Ramos (cell line): ENCODE measurements around the gene SBF2.
"Not testable (repeated sequence)": the region's sequence is repeated elsewhere in the genome, so short reads cannot be mapped to it uniquely, and the experiment has no call there.

ENCODE experiments used
- in situ Hi-C: fragments of 300-500 bp; cut with MboI; formaldehyde crosslinking; loops from one replicate; pipeline ENCODE4 v1.14.3; 2022; ENCODE audit warnings: low sequenced_read_pairs; ENCODE audit not compliant: unreplicated experiment

Gene SBF2

DNA sequence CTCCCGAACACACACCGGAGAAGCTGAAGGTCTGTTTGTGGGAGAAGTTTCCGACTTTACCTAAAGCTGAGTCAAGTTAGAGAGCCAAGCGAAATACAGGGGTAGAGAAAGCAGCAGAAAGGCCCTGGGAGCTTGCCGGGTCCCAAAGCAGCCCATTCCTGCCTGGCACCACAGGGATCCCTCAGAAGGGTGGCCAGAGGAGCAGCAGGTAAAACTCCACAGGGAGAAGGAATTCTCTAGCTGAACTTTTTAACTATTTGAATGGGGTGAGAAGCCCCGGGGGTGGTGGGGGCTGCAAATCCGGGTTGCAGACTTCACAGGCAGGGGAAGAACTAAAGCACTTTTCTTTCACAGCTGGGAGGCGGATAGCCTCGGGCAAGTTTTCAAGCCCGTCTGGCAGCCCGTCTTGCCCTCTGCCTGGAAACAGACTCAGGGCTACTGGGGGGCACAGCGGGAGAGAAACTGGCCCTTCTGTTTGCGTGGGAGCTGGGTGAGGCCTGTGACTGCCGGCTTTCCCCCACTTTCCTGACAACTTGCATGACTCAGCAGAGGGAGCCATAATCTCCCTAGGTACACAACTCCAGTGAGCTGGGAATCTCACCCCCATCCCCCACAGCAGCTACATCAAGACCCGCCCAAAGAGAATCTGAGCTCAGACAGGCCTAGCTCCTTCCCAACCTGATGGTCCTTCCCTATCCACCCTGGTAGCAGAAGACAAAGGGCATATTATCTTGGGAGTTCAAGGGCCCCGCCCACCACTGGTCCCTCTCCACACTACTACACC lies 311.0 kb downstream of the SBF2 start:
- in situ Hi-C loops, result no loop called here

DNA sequence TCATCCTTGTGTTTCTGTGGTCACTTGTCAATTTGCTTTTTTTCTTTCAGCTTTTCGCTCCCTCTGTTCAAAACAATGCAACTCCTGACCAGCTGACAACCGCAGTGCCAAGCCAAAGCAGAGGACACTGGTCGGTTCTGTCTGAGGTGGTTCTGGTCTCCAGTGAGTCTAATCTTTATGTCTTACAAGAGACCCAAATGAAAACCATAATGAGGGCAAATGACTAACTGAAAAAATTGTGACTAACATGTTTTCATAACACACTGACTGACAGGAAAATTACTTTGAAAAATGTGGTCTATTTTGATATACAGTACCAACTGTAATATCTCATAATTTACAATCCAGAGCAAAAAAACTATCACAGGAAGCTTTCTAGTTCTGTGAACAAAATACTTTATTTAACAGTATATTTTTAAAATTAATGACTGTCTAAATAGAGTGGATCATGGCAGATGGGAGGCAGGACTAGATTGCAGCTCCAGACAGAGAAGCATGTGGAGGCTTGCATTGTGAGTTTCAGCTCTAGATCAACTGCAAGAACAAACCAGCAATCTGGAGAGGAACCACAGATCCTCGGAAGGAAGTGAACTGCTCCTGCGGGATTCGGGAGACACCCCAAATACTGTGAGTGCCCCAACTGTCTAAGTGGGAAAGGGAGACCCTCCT lies 311.8 kb downstream of the SBF2 start:
- in situ Hi-C loops, result no loop called here

DNA sequence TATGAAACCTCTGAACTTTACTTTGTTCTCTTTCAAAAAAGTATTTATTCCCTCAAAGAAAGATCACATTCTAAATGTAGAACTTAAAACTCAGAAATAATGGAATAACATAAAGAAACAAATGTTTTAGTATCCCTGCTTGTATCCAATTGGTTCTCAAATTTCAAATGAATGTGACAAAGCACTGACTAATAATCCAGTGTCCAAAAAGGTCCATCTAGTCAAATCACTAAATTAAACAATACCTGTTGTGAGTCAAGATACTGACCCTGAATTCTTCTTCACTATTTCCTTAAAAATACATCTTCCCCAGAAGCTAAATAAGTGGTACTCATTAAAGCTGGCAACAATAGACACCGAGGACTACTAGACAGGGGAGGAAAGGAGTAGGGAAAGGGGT lies 313.1 kb downstream of the SBF2 start:
- in situ Hi-C loops, result no loop called here

DNA sequence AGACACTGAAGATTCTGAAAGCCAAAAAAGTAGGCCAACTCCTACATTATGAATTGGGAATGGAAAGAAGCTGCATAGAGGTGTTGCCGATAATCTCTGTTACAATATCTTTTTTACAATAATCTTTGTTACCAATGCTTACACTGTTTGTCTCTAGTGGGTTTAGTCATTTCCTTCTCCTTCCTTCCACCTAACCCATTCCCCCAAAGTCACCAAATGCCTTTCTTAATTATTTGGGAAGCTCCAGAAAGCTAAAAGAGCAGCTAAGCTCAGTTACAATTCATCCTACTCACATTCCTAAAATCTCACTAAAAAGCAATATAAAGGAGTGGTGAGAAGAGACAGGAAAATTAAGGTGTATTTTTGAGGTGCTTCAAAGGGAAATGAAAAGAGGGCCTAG lies 316.5 kb downstream of the SBF2 start:
- in situ Hi-C loops, result no loop called here

DNA sequence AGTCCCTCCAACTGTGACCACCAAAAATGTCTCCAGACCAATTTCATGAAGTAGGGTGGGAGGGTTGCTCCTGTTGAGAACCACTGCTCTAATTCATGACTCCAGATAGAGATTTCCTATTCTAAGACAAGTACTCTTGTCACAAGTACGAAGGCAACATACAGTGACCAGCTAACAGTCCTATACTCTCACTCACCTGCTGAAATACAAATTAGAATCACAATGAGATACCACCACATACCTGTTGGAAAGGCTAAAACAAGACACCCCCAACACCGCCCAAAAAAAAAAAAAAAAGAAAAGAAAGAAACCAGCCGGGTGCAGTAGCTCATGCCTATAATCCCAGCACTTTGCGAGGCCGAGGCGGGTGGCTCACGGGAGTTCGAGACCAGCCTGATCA lies 319.6 kb downstream of the SBF2 start:
- in situ Hi-C loops, result loop anchor here (25.0 kb wide), 1 partner anchor 462 kb away; no protein-coding TSS in a partner anchor

DNA sequence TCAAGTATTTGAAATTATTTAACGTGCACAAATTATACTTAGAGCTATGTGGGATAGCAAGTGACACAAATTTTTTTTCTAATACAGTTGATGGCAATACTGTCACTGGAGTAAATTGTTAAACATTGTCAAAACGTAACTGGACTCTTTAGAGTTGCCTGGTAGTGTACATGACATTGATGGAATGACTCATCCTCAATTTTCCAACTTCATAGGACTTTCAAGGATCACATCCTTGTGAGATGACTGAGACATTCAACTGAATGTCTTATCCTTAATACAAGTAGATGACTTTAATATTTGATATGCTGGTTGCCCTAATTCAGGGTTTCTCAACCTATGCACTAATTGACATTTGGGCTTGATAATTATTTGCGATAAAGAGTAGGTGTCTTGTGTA lies 320.1 kb downstream of the SBF2 start:
- in situ Hi-C loops, result loop anchor here (25.0 kb wide), 1 partner anchor 462 kb away; no protein-coding TSS in a partner anchor

DNA sequence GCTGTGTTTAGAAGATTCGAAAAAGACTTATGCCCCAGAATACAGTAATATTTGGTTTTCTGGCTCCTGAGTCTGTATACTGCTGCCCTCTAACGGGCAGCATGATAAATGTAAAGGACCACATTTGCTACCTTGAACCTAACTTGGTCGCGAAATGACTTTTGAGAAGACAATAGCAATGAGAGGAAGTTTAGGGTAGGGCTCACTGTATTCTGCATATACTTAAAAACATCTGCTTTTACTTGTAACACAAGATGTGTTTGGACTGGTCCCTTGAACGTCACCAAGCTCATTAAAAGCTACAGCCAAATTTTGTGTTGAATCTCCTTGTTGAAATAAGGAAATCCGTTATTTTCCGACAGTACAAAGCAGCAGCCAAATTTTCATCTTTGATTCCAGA lies 321.0 kb downstream of the SBF2 start:
- in situ Hi-C loops, result loop anchor here (25.0 kb wide), 1 partner anchor 461 kb away; no protein-coding TSS in a partner anchor

DNA sequence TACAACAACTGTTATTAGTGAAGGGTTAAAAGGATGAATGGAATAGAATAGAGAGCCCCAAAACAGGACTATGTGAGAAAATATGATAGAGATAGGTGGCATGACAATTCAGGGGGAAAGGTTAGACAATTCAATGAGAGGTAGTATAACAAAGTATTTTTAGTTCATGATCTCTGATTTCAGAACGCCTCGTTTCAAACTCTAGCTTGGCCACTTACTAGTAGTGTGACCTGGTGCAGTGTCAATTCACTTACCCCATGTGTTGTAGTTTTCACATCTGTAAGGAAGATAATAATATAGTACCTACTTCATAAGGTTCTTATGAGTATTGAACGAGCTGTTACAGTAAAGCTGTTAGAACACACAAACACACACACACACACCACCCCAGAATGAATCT lies 322.1 kb downstream of the SBF2 start:
- in situ Hi-C loops, result loop anchor here (25.0 kb wide), 1 partner anchor 460 kb away; no protein-coding TSS in a partner anchor

DNA sequence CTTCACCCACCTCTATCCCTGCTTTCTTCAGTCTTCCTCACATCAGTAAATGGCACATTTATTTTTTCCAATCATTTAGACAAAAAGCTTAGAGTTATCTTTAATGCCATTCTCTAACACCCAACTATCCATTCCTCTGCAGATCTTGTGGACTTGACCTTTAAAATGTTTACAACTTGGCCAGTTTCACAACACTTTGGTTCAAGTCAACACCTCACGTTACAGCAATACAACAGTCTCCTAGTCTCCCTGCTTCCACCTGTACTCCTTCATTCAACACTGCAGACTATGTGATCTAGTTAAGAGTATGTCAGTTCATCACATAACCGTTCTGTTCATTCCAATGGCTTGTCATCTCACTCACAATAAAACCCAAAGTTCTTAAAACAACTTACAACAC lies 325.0 kb downstream of the SBF2 start:
- in situ Hi-C loops, result loop anchor here (5.0 to 25.0 kb wide), 2 partner anchors 202 to 457 kb away; no protein-coding TSS in a partner anchor

DNA sequence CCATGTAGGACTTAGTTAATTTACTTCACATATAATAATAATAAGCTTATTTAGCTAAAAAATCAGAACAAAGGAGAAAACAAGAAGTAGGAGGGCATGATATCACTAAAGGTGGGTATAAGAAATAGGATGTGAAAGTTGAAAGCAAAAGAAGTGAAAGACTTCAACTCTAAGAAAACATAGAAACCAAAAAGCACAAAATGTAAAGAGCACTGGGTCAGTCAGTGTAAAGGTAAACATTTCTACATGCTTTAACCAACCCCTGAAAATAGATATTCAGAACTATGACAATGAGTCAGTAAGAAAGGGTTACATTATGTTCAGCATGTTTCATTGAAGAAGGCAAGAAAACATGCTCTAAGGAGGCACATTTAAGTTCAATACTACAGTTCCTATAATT lies 331.3 kb downstream of the SBF2 start:
- in situ Hi-C loops, result loop anchor here (25.0 kb wide), 1 partner anchor 450 kb away; no protein-coding TSS in a partner anchor

DNA sequence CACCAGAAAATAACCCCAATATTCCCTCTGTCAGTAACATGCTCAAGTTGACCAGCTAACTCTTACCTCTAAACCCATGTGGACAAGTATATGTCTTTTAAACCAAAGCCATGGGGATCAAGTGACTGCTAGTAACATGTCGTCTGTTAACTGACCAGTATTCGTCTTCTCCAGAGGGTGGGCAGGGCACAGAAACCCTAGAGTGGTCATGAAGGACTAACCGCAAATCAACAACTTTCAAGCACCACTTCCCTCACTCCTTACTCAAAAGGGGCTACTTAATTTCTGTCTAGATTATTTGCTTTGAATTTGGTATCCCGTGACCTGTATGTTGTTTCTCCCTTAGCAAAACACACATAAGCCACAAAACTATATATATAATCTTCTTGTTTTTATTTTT lies 336.9 kb downstream of the SBF2 start:
- in situ Hi-C loops, result loop anchor here (25.0 kb wide), 1 partner anchor 445 kb away; no protein-coding TSS in a partner anchor

DNA sequence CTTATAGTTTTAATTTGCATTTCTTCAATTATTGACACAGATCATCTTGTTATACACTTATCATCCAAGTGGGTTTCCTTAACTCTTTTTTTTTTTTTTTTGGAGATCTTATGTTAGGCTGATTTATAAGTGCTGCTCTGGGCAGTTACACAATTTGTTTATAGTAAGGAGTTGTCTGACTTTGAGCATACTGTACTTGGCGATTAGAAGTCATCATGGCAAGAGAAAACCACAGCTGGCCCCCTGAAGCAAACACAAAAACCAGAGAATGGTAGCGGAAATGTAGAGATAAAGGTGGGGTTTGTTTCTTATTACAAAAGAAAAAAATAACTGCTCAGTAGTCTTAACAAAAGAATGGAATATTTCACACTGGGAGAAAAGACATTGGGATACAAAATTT lies 337.5 kb downstream of the SBF2 start:
- in situ Hi-C loops, result loop anchor here (25.0 kb wide), 1 partner anchor 444 kb away; no protein-coding TSS in a partner anchor

DNA sequence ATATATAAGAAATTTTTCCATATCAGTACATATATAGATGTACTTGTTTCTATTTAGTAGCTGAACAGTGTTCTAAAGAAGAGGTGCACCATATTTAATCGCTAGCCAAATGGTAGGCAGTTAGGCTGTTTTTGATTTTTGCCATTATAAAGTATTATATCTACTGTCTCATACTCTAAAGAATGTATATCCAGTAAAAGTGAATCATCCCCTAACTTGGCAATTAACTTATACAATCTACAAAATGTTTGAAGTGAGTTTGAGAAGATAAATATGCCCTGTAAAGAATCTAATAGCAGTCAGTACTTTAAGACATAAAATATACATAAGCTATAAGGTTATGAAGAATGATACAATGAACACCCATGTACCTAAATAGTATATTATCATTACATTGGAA lies 338.6 kb downstream of the SBF2 start:
- in situ Hi-C loops, result loop anchor here (25.0 kb wide), 1 partner anchor 443 kb away; no protein-coding TSS in a partner anchor

DNA sequence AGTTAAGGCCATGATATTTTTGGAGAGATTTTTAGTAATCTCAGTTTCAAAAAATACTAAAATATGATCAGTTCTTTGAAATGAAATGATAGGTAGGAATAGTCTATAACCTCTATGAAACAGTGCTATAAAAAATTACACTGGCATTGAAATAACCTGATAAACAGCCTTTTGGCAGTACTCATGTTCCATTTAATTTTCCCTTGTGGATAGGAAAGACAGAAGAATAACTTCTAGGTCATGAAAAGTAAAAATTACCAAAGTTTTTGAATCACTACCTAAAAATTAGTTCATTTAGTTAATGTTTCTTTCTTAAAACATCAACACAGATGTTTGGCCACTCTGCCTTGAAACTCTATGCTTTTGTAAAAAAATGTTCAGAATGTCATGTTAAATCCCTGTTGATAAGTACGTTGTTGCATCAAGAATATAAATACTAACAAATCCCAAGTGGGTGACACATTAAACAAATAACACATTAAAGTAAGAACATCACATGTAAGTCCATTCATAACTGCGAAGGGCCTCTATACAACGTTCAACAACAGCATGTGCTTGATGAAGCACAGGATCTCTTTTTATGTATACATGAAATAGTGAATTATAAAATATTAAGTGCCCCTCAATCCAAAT lies 339.9 kb downstream of the SBF2 start:
- in situ Hi-C loops, result loop anchor here (25.0 kb wide), 1 partner anchor 442 kb away; no protein-coding TSS in a partner anchor

DNA sequence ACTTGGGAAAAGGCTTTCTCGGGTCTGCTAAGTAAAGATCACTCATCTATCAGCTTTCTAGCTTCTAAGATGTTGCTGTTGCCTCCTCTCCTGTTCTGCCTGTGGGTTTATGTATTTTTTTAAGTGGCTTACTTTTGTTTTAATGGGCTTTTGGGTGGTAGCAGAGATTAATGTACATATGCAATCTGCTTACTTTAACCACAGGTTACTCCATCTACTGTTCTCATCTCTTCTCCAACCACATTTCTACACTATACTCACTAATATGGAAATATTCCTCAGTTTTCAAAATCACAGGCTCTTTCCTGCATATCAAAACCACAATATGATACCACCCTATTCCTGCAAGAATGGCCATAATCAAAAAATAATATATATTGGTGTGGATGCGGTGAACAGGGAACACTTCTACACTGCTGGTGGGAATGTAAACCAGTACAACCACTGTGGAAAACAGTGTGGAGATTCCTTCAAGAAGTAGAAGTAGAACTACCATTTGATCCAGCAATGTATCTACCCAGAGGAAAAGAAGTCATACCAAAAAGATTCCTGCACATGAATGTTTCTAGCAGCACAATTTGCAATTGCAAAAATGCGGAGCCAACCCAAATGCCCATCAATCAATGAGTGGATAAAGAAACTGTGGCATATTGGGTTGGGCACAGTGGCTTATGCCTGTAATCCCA lies 341.4 kb downstream of the SBF2 start:
- in situ Hi-C loops, result loop anchor here (25.0 kb wide), 1 partner anchor 440 kb away; no protein-coding TSS in a partner anchor

DNA sequence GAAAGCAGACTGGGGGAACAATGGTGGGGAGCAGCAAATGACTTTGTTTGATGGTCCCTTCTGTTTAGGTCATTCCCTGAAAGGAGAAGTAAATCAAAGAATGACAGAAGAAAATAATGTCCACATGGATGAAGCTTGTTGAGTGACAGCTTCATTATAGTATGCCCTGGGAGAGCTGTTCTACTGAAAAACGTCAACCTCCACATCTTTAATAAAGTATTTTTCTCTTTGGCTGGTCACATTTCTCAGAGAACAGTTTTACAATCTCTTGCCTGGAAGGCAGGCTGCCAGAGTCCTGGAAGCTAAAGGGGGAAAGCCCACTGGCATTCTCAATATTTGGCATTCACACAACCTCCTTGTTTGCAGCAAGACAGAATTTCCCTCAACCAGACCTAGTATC lies 342.2 kb downstream of the SBF2 start:
- in situ Hi-C loops, result loop anchor here (25.0 kb wide), 1 partner anchor 440 kb away; no protein-coding TSS in a partner anchor

DNA sequence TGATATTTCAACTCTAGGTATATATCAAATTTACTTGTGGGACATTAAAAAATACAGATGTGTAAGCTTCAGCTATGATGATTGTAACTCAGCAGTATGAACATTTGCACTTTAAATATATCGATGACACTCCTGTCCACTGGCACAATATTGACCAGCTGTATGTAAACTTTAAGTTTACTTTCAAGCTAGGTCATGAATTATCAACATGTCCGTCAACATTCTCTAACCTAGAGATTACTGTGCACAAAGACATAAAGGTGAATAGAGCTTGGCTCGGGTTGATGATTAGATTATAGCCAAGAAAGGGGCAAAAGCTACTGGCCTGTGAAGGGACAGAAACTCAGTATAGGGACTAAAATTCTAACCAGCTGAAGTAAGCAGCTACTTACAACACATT lies 343.6 kb downstream of the SBF2 start:
- in situ Hi-C loops, result loop anchor here (25.0 kb wide), 1 partner anchor 438 kb away; no protein-coding TSS in a partner anchor

DNA sequence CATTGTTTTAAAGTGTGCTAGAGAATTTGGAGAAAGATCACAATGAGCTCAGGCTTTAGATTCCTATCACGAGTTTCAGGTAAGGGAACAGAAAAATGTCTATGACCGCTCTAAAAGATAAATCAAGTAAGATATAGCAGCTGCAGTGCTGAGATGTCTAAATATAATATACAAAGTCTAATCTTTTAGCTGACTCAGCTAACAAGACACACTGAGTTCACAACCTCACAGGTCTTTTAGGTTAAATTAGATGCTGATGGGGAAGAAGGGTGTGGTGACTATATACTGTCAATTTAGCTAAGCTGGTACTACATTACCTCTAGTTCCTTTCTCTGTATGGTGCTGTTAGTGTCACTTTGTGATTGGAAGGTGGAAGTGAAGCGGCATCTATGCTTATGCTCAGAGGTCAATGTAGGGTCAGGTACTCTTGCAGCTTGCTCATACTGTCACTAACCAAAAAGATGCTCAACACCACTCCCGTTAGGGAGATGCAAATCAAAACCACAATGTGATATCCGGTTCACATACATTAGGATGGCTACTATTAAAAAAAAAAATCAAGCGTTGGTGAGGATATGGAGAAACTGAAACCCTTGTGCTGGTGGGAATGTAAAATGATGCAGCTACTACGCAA lies 346.7 kb downstream of the SBF2 start:
- in situ Hi-C loops, result no loop called here

DNA sequence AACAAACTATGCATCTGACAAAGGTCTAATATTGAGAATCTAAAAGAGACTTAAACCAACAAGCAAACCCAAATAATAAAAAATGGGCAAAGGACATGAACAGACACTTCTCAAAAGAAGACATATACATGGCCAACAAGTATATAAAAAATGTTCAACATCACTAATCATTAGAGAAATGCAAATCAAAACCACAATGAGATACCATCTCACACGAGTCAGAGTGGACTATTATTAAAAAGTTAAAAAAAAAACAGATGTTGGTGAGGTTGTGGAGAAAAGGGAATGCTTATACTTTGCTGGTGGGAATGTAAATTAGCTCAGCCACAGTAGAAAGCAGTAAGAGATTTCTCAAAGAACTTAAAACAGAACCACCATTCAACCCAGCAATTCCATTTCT lies 348.3 kb downstream of the SBF2 start:
- in situ Hi-C loops, result not testable (repeated sequence)
